Activated CD4-positive, CD25-positive, alpha-beta regulatory T cell treated with anti-CD3 and anti-CD28 coated beads, Interleukin-2, amount 50 U/mL, for 24 hours (primary cell): ENCODE data around the gene RIT2.
"Not testable (repeated sequence)": the region's sequence is repeated elsewhere in the genome, so short reads cannot be mapped to it uniquely, and the experiment has no call there.

Experiments
- ATAC-seq, 2 donors: fragments of 150-1000 bp; cut with Tn5 transposase; one replicate each; pipeline ENCODE4 v1.10.0; 2021; ENCODE audit warnings: mild to moderate bottlenecking in 1 of 2, moderate library complexity in 1 of 2

The RIT2 gene

DNA sequence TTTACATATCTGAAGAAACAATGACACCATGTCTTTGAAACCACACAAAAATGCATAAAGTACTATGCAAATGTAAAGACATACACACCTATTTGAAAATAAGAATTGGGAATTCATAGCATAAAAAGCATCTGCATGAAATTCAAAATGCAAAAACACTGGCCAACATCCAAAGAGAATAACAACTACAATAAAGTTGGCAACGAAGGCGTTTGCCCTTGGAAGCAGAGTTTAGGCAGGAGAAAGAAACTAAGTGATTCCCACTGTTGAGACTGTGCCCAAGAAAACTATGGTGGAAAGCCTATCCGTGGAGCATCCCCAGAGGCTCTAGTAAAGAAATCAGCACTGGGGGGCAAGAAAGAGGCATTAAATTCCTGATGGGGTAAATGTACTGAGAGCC, 292.8 kb downstream of the RIT2 start:
- ATAC-seq: no peak

DNA sequence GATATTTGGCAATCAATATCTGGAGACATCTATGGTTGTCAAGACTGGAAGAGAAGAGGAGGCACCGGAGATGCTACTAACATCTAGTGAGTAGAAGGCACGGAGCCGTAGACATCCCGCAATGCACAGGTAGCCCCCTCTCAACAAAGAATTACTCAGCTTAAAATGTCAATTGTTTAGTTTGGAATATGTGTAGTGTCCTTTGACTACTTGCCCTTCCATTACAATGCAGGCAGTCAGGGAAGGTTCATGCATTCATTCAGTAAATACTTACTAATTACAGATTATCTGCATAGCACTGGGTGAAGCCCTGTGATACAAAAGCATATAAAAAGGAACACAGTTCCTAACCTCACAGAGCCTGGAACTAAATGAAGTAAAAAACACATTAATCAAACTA, 294.0 kb downstream of the RIT2 start:
- no peak for ATAC-seq

DNA sequence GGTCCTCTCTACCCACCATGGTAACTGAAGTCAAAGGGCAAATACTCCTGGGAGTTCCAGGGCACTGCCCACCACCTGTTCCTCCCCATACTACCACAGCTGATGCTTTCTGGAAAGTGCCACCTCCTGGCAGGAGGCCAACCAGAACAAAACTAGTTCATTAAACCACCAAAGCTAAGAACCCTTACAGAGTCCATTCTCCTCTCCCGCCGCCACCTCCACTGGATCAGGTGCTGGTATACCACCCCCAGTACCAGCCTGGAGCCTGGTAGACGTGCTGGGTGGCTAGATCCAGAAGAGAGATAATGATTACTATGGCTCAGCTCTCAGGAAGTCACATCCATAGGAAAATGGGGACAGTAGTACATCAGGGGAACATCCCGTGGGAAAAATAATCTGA, 300.9 kb downstream of the RIT2 start:
- ATAC-seq: no peak

DNA sequence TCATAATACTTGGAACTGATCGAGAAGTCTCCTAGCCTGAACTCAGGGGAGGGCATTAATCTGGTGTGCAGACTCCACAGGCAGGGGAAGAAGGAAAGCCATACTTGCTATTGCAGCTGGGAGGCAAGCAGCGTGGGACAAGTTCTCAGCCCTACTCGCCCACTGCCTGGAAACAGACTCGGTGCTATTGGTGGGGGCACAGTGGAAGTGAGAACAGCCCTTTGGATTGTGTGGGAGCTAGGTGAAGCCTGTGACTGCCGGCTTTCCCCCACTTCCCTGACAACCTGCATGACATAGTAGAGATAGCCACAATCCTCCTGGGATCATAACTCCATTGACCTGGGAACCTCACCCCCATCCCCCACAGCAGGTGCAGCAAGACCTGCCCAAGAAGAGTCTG, 301.3 kb downstream of the RIT2 start:
- no peak for ATAC-seq

DNA sequence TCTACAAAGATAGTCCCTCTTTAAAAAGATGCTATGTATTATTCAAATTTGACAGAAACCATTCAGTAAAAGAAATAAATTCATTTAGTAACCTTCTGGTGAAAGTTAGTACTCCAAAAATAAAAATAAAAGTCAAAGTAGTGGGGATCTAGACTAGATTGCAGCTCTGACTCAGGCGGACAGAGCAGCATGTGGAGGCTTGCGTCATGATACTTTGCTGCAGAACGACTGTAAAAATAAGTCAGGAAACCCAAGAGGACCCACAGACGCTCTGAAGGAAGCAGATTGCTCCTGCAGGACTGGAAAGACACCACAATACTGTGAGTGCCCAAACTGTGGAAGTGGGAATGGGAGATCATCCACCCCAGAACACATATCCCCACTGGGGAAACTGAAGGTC, 301.9 kb downstream of the RIT2 start:
- ATAC-seq: no peak

DNA sequence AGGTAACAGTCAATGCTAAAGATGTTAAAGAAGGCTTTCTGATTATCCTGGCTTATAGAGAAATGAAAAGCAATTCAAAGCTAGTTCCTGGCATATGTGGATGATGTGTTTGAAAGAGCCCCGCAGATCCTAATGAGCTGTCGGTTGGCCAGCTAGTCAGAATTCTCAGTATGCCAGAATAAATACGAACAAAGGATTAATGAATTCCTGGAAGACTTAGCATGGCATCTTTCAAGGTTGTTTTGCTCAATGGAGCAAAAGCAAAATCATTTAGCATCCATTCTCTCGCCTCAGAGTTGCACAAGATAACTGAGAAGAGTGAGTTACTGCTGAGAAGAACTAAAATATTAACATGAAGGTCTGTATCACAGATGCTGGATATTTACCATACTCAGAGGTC, 307.6 kb downstream of the RIT2 start:
- ATAC-seq: no peak

DNA sequence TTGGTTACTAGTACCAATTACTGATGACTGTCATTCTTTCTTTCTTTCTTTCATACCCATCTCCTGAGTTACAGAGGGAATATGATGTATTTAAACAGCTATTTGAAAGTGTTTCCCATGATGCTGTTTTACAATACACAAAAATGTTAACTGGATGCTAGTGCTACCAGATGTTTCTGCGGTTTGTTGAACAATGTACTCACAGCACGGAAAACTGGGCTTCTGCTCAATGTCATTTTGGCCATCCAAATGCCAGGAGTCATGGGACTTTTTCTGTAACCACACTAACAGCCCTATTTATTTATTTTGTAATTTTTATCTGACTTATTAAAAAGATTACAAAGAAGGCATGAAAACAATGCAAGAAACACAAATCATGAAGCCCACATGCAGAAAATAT, 313.8 kb downstream of the RIT2 start:
- ATAC-seq: no peak

DNA sequence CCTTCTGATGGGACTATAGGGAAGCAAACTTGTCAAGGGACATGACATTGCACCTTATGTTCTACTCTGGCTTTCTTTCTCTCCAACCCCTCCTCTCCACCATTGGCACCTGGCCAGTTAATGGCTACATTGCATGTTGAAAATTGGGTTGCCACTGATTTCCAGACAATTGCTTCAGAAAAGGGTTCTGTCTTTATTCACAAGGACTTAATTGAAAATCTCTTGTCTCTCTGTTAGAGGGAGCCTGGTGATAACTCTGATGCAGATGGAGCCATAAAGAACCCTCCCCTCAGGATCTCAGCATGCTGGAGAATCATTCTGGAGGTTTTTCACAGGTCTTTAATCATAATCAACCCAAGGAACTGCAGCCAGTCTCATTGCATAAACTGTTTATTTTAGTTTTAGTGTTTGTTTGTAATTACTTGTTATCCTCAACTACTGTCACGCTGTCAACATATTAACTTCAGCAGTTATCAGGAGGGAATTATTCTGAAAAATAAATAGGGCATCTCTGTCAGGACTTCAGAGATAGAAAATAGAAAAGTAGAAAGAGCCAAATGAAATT, 316.8 kb downstream of the RIT2 start:
- ATAC-seq: no peak

DNA sequence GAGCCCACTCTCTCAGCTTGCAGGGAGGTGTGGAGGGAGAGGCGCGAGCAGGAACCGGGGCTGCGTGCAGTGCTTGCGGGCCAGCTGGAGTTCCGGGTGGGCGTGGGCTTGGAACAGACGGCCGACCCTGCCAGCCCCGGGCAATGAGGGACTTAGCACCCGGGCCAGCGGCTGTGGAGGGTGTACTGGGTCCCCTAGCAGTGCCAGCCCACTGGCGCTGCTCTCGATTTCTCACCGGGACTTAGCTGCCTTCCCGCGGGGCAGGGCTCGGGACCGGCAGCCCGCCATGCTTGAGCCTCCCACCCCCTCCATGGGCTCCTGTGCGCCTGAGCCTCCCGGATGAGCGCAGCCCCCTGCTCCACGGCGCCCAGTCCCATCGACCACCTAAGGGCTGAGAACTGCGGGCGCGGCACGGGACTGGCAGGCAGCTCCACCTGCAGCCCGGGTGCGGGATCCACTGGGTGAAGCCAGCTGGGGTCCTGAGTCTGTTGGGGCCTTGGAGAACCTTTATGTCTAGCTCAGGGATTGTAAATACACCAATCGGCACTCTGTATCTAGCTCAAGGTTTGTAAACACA, 320.2 kb downstream of the RIT2 start:
- not testable (repeated sequence) for ATAC-seq

DNA sequence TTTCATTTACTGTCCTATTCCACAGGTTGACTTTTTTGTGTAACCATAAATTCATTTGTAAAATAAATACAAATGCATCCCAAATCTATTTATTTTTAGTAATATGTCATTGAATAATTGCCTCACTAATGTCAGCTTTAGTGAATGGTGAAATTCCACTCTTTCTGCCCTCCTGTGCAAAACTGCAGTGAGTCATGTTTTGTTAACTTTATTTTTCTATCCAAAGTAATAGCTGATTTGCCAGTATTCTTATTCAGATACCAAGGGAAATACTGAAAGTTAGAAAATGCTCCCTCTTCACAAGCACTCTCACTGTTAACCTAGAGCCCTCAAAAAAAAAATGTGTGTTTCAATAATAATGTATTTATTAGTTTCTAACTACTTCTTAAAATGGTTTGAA, 322.8 kb downstream of the RIT2 start:
- no peak for ATAC-seq

DNA sequence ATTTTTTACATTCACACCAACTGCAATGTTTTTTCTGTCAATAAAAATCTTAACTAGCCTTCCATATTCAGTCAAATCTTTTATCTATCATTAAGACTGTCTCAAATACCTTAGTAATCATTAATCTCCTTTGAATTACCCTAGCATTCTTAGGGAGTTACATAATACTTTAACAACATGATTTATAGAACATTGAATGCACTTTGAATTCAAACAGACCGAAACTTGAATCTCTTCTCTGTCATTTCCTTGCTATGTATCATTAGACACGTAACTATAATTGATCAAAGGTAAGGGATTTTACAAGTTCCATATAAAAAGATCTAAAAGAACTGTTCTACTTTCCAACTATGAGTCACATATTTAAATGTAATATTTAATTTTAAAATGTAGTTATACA, 330.9 kb downstream of the RIT2 start:
- ATAC-seq: no peak

DNA sequence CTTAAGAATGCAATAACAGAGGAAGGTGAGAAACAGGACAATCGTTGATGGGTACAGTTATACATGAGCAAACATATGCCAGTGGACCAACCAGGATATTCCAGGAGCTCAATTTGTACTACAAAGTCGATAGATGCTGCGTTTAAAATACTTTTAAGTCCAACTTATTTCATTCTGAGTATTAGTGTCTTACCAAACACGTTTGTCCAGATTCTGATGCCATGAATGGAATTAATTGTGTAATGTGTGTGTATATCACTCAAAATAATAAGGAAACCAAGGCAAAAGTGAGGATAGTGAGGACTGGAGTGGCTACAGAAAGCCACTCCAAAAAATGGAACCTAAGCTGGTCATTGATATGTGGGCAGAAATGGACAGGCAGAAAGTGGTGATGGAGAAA, 332.6 kb downstream of the RIT2 start:
- no peak for ATAC-seq

DNA sequence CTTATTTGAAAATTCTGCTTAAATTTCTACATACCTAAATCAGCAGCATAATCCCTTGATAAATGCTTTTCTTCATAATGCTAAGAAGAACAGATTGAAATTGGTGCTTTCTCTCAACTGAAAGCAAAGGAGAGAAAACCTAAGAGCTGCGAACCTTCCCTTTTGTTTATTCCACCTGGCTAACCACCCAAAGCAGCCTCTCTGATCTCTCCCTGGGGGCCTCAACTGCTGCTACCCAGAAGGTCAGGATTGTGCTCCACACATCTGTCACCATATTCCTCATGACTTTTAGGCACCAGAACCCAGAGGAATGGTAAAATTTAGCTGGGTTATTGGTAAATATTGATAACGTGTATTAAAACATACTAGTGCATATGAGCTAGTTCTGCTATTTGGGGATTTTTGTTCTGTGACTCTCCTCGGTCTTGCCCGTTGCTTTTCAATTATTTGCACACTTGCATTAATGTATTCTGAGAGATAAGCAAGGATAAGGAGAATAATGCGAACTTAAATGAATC, 334.1 kb downstream of the RIT2 start:
- ATAC-seq: no peak

DNA sequence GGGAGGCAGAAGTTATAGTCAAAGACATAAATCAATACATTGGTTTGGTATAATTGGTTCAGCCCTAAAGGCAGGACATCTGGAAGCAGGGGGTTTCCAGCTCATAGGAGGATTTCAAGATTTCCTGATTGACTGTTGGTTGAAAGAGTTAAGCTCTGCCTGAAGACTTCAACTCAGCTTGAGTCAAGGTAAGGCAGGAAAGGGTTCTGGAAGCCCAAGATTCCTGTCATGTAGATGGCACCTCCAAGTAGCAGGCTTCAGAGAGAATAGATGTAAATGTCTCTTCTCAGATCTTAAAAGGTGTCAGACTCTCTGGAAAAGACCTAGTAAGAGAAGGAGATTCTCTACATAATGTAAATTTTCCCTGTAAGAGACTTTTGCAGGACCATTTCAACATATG, 335.3 kb downstream of the RIT2 start:
- ATAC-seq: no peak

DNA sequence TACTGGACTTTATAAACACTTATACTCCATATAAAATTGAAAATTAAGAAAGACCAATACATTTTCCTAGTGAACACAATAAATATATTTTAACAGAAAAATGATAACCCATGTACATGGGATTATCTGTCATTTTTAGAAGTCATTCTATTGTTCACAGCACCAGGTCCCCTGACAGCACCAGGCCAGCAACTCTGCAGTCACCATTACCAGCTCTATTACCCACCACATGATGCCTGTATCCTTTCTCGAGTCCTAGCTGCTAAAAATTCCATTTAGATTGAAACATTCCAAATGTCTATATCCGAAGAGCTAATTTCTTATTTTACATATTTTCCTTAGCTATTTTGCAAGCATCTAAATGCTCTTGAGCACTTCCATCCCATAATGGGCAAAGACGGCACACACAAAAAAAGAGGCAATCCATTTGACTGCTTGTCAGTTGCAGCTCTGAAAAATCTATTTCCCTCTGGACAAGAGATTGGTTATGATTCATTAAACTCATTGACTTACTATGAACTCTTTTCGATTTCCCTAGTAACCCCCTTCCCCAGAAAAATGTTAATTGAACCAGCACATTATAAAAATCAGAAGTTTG, 336.9 kb downstream of the RIT2 start:
- no peak for ATAC-seq

DNA sequence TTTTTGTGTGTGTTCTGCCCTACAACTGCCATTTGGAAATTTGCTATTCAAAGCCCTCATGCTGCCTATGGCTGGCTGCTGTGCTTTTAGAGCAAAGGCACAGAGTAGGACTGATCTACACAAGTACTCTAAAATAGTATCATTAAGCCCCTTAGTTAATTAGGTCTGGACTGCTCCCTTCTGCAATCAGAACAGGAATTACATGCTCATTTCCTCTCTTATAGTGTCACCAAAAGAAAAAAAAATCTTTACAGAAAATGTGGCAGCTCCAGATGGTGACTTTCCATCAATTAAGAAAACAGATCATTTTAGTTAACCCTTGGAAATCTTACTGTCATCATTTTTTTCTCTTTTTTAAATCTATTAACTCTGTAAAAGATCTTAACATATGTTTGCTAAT, 337.5 kb downstream of the RIT2 start:
- no peak for ATAC-seq

DNA sequence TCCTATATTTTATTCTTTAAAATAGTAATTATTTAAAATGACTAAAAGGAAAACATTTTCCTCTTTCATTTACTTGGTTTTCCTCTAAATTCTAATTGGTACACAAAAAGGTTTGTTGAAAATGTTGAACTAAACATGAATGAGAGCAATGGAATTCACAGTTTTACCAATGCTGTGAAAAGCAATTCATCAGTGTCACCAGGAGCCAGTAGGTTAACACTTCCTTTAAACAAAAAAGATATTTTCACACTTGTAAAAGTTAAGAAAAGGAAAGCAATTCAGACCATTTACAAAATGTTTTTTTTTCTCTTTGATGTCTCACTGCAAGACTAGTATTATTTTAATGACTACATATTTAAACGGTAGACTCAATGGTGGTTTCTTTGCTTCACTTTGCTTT, 341.6 kb downstream of the RIT2 start:
- no peak for ATAC-seq

DNA sequence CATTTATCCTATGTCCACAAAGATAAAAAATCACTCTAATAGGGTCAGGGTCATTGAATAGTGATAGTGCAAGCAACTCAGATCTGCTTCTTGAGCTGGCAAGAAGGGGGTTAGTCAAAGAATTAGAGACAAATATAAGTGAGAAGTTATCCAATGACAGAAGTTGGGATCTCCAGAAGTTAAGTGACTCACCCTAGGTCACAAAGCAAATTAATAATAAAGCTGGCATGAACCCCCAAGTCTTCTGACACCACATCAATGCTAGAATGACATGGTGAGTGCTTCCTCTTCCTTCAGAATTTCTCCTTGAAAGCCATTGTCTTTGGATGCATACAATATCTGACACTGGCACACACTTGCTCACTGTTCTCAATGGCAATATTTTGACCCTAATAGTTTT, 343.5 kb downstream of the RIT2 start:
- ATAC-seq: no peak

DNA sequence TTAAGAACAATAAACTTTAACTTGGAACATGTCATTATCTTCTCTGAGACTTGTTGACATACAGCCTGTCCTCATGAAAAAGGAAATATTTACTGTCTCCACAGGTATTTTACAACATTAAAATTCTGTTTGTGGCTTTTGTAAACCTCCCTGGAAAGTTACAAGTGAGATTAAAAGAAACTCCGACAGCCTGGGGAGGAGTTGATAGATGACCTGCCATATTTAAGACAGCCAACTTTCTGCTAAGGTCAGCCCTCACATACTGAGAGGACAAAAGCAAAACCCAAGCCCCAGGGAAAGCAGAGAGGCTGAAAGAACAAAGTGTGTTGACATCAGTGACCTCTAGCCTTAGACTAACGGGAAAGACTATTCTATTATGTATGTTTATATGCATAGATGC, 350.2 kb downstream of the RIT2 start:
- no peak for ATAC-seq

DNA sequence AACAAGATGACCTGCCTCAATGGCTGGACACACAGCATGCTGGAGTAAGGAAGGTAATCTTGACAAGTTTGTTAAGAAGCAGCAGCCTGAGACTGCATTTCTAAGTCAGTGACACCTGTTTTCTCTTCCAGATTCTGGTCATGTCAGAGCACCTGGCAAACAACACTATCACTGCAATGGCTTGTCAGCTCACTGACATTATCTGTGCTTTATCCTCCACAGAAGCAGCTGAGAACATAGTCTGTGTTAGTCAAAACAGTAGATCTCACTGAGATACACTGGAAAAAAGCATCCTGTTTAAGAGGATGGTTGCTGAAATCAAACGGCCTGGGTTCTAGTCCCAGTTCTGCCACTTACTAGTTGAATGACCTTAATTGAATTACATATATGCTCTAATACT, 355.2 kb downstream of the RIT2 start:
- ATAC-seq: no peak

DNA sequence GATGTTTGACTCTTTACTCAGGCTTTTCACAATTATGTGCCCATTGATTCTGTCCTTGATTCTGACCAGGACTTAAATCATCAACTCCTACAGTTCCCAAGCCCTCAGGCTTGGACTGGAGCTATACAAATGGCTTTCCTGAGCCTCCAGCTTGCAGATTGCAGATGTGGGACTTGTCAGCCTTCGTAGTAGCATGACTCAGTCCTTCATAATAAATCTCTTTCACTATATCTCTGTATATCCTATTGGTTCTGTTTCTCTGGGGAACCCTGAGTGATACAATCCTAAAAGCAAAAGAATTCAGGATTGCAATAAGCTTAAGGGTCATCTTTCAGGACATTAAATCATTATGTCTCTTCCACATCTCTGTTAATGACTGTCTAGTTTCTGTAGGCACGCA, 356.6 kb downstream of the RIT2 start:
- no peak for ATAC-seq

DNA sequence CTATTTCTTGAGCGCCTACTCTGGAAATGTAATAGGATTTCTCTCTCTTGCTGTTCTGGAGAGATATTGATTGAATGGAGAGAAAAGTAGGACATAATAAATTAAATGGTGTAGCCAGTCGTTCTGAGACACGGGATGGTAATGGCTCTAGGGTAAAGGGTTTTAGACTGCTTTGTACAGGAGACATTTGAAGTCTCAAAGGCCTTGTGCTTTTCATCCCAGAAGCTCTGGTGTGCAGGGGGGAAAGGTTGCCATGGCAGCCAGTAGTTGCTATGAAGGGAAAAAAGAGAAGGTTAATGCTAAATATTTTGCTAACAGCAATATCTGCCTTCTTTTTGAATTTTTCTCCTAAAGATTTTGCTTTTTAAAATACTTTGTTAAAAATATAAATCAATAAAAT, 359.3 kb downstream of the RIT2 start:
- ATAC-seq: no peak

DNA sequence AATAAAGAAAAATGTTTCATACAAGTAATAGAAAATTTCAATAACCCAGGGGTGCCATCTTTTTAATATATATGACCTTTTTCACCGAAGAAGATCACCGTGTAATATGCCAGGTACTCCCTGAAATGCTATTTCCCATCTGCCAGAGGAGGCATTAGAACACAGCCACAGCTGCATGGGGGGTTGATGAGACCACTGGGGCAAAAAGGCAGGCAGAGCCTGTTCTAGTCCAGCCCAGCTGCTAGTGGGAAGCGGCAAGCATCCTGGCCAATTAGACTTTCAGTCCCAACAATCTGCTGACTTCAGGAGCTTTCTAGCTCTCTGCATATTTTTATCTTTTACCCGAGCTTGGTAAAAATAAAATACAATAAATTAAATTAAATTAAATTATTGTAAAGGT, 362.6 kb downstream of the RIT2 start:
- no peak for ATAC-seq

DNA sequence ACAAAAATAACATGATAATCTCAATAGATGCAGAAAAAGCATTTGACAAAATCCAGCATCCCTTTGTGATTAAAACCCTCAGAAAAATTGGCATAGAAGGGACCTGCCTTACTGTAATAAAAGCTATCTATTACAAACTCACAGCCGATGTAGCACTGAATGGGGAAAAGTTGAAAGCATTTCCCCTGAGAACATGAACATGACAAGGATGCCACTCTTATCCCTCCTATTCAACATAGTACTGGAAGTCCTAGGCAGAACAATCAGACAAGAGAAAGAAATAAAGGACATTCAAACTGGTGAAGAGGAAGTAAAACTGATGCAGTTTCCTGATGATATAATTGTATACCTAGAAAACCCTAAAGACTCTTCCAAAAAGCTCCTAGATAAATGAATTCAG, 368.7 kb downstream of the RIT2 start:
- no peak for ATAC-seq

DNA sequence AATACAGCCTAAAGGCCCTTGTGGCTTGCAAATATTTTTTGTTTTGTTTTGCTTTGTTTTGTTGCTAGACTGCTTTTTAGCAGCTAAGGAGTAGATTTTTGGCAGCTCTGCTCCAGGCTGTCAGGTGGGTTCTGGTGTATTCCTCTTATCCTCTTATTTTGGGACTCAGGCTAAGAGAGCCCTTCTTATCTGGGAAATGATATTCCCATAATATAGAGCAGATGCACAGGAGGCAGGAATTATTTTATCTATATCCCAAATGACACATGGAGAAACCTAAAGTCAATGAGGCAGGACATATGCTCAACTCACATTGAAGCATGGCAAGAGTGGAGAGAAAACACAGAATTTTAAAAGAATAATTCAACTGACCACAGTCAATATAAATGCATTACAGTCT, 369.6 kb downstream of the RIT2 start:
- no peak for ATAC-seq
